DMS 273 (cell line): ENCODE measurements around the gene SLC13A4.

ENCODE experiments used
- DNase-seq: peaks from one replicate; lab custom pipeline; 2025; ENCODE audit not compliant: unreplicated experiment; lab: John Stamatoyannopoulos, UW

SLC13A4 gene

DNA sequence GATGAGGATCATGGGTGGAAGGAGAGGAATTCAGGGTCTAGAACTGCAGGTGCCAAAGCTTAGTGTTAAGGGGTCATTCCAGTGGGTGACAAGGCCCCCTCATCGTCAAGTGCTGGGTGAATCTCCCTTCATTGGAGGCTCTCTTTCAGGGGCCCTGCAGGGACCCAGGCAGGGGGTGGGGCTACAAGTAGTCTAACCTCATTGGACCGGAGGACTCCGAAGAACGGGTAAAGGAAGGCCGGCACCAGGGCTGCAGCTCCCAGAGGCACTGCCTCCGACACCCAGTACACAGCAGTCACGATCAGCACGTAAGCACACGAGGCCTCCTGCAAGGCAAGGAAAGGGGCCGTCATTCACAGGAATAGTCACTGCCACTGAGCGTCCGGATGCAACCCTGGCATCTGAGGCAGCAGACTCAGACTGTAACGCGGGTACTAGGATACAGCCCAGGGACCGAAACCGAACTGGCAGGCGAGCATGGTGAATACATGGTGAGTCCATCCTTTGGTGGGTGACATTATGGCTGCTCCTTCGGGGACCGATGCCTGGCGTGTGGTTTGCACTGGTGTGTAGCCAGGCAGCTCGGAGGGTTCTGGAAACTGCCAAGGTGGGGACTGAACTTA is 6.7 kb downstream of the SLC13A4 start:
- no peak for DNase-seq

DNA sequence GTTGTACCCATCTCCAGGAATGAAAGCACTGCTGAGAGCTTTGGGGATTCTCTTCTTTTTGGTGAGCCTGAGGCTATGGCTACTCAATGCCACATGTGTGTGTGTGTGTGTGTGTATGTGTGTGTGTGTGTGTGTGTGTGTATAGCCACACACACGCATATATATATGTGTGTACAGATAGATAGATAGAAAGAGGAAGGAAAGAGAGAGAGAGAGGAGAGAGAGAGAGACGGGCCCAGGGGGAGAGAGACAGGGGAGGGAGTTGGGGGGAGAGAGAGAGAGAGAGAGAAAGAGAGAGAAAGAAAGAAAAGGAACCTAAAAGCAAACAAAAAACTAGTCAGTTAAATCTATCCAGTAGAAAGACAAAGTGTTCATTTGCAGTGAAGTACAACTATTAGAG is 8.3 kb downstream of the SLC13A4 start:
- DNase-seq, result no peak

DNA sequence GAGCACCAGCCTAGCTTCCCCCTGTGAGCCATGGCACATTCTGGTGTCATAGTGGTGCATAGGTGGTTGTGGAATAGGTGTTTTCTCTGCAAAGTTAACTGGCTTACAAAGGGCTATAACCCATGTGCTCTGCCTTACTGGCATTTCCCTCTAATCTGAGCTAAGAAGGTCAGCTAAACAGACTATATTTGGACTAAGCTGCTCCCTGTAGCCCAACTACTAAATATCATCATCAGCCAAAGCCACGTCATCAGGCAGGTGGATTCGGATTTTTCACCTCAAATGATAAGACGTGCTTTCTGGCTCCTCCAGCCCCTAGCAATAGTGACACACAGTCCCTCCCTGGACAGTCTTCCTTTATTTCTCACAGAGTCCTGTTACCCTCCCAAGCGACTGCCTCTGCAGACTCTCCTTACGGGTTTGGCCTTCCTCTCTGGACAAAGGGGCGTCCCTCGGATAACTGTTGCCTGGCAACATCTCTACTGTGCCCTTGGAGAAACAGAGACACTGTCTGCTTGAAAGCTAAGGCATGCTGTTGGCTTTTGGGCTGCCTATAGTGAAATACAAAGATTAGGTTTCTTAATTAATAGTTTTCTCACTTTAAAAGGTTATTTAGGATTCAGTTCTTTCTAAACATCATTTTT is 9.1 kb downstream of the SLC13A4 start:
- DNase-seq, result peak; percentile 27

DNA sequence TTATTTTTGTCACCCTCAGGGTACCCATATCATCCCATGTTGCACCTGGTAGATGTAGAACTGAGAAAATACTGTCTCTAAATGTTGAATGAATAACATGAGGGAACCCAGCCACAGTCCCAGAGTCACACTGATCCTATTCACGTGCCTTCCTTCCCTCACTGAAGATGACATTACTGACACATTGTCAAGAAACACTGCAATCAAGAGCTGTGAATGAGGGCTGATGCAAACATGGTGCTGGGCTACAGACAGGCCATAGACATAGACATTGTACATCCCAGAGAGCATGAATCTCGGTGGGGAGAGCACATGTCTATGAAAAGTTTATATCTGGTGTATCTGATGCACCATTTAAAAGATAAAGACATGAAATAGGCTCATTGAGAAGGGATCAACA is 9.8 kb downstream of the SLC13A4 start:
- DNase-seq, result no peak

DNA sequence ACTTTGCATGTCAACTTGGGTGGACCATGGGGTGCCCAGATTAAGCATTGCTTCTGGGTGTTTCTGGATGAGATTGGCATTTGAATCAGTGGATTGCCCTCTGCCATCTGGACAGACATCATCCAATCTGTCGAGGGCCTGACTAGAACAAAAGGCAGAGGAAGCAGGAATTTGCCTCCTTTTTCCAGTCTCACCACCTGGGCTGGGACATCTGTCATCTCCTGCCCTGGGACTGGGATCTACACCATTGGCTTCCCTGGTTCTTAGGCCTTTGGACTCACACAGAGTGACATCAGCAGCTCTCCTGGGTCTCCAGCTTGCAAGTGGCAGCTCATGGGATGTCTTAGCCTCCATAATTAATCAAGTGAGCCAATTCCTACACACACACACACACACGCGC is 10.3 kb downstream of the SLC13A4 start:
- DNase-seq, result peak; percentile 88

DNA sequence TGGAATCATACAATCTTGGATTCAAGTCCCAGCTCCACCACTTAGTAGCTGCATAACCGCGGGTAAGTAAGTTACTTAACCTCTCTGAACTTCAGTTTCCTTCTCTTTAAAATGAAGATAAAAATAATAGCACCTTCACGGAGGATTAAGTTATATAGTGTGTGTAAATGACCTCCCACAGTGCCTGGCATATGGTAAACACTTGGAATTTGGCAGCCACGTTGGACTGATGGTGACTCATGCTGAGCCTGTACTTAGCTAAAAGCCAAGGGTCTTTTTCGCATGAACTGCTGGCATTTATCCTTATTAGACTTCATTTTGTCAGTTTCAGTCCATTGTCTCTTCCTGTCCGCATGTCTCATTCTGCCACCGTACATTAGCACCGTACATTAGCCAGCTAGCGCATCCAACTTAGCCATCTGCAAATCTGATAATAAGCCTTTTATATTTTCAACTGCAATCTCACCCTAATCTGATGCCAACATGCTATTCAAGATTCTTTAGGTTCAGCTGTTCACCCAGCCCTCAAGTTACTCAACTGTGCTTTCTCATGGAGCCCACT is 11.2 kb downstream of the SLC13A4 start:
- peak; percentile 97 for DNase-seq

DNA sequence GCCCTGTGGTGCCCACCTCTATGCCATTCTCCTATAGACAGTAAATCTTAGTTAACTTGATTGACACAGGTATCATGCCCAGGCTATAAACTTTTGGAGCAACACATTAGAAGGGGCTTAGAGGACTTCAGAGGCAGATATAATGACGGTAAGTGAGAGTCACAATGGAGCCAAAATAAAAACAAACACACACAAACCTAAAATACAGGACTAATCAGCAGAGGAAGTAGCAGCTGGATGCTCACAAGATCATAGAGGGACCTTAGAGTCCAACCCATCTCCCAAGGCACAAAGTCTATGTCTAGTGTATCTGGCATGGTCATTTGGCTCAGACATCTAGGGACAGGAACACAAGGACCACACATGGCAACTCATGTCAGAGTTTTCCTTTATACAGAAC is 12.3 kb downstream of the SLC13A4 start:
- no peak for DNase-seq

DNA sequence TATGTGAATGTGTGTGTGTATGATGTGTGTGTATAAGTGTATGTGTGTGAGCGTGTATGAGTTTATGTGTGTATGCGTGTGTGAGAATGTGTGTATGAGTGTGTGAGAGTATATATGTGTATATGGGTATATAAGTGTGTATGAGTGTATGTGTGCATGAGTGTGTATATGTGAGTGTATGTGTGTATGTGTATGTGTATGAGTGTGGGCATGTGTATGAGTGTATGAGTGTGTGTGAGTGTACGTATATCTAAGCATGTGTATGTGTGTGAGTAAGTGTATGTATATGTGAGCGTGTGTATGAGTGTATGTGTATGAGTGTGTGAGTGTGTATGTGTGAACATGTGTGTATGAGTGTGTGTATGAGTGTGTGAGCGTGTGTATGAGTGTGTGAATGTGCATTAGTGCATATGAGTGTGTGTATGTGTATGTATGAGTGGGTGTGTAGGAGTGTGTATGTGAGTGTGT is 12.9 kb downstream of the SLC13A4 start:
- no peak for DNase-seq

DNA sequence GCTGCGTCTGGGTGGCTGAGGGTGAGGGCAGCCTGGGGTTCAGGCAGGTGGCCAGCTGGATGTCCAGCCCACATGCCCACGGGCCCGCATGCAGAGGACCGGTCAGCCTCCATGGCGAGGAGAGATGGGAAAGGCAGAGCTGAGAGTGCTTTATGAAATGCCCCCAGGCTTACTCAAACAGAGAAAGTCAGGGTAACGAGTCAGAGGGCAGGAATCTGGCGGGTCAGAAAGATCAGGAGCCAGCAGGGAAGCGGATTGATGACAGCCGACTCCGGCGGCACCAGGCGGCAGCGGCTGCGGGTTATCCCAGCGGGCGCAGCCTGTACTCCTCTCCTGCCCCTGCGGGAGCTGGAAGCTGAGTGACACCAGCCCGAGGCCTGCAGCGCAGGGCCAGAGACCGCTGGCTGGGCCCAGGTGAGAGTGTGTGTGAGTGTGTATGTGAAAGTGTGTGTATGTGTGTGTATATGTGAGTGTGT is 13.4 kb downstream of the SLC13A4 start:
- peak; percentile 40 for DNase-seq

DNA sequence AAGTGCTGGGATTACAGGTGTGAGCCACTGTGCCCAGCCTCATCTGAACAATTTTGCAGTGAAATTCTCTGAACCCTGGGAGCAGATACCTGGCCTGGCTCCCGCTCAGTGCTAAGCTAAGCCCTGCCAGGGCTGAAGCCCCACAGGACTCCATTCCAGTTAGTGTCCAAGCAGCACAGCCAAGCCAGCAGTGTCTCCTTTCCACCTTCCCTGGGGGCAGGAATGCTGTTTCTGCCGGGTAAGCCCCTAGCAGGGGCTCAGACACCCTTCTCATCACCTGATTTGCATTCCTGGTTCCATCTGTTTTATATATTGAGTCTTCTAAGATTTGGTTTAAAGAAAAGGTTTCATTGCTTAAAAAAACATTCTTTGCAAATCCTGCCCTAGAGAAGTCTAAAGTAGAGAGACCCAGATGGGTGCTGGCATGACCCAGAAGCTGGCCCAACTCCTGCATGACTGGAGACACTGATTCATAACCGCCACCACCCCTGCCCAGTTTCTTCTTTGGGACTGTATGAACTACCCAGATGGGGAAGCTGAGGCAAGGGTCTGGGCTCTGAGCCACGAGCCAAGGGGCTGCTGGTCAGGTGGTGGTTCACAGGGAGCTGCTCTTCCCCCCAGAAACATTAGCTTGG is 14.0 kb downstream of the SLC13A4 start:
- no peak for DNase-seq

DNA sequence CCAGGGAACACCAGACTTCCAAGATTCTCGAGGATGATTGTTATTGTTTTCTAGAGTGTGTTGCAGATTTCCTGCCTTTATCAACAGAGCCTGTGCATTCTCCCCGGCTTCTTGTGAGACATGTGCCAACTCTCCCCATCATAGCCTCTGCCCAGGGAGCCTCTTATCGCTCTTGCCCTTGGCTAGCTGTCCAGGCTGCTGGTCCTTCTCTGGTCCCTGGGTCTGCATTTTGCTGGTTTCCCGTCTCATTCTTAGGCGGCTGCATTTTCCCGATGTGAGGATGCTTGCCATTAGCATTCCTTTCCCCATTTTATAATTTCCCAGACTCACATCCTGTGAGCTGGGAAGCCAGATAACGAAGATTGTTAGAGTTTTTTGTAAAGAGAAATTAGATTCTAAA is 15.2 kb downstream of the SLC13A4 start:
- no peak for DNase-seq

DNA sequence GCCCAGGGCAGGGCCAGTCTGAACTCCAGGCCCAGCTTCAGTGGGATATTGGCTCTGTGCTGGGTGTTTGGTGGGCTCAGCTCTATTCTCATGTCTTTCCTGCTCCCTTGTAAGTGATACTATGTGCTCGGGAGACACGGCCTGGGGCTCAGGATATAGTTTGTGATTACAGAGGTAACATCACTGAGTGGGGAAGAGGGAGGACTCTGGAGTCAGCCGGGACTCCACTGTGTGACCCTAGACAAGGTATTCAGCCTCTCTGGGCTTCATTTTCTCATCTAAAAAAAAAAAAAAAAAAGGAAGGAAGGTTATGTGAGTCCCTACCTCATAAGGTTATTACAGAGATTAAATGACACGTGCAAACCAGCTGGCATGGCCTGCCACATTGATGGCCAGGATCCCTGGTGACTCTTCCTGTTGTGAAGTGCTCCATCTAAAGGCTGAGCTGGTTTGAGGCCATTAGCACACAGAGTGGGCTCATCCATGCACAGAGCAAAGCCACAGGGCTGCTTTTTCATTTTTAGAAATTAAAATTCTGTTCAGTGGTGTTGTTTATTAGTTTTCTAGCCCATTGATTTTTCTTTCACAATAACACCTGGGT is 15.7 kb downstream of the SLC13A4 start:
- peak; percentile 35 for DNase-seq

DNA sequence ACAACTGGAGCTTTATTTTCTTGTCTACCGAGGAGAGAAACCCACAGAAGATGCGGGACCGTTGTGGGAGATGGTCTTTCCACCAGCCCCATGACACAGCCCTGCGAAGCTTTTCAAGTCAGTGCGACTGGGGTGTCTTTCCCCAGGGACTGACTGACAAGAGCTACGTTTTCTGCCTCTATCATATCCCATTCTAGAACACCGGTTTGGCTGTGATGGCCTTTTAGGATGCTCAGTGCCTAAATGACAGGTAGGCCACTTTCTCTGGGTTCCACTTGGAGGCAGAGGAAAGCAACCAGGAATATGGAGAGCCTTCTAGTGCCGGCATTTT is 16.9 kb downstream of the SLC13A4 start:
- no peak for DNase-seq

DNA sequence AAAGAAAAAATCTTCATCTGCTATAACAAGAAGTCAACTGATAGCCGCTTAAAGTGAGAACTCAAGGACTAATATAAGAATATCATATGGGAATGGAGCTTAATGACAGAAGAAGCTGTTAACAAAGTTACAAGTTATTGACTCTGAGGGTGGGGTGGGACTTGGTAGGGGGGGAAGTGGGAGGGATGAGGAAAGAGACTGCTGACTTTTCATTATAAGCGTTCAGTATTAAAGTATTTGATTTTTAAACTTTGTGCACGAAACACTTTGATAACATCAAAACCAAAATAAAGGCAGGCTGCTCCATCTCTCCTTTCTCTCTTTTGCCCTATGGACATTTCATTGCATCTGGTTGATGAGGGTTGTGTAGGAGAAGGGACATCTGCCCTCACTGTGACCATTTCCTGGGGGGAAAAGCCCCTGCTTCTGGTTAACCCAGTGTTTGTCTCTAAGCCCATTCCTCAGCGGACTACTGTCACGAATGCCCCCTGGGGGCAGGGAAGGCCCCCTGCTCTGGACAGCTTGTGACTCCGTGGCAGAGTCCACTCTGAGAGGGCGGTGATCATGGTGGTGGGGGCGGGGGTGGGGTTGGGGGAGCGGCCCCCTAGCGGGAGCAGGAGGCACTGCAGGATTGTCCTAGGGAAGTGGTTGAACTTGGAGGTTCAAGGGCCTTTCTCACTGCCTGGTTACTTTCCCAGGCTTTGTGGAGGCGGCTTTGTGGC is 17.4 kb downstream of the SLC13A4 start:
- peak; percentile 70 for DNase-seq

DNA sequence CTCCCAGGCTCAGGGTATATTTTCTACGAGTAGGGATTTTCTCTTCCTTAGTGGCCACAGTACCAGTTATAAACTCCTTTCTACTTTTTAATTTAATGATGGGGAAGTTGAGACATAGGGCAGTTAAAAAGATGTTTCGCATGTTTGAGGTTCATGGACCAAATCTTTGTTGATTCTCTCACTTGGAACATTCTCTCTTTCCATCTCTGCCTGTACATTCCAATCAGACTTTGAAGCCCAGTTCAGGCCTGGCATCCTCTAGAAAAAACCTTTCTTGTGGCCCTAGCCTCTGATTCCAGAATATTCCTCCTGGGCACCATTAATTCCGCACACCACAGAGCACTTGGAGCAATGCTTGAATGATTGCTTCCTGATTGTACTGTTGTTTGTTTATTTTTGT is 18.5 kb downstream of the SLC13A4 start:
- DNase-seq, result no peak

DNA sequence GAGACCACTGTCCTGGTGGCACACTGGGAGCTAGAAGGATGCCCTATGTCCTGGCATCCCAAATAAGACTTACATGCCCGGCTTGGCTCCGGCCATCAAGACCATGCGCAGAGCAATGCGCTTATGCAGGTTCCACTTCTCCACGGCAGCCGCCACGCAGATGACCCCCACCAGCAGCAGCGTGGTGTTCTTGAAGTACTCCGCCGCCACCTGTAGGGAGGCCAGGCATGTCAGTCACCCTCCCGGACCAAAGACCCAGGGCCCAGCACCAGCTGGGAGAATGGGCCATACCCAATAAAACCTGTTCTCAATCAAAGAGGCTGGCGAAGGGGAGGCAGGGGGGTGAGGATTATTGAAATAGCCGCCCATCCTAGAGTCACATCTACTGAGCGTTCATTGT is 19.9 kb downstream of the SLC13A4 start:
- peak; percentile 22 for DNase-seq

DNA sequence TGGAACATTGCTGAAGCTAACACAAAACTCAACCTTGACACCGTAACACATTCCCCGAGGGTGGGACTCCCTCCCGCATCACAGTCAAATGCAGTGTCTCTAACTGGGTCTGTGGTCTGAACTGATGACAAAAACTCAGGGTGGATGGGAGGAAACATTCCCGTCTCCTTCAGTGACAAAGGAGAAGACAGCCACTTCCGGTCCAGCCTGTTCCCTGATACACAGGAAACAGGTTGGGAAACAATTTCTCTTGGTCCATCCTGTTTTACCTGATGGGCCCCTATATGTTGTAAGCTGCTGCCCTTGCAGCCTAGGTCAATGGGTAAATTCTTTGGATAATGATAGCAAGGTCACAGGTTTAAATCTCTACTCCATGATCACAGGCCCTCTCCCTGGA is 20.4 kb downstream of the SLC13A4 start:
- DNase-seq, result no peak

DNA sequence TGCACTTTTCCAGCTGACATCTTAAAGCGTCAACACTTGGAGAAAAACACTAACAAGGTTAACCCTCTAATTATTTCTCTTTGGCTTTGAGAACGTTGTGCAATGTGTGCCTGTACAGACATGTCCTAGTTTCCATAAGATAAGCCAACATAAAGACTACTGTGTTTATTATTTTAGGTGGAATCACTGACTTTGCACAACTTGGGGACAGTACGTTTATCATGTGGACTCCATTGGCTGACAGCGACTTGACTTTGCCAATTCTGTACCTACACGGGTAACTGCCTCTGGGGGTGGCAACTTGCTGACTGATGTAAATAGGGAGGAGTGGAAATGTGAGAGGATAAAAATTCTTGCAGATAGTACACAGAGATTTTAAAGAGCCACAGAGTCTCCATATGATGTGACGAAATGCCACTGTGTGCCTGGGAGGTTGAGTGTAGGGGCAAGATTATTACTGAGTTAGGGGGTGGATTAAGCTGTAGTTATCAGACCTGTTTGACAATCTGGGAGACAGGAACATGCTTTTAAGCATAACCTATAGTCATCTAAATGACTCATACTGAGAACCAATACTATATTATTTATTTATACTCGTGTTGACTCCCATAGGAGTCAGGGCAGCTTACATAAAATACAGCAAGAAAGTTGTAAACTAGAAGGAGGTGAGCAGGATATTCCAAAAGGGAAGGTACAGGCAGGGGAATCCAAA is 21.0 kb downstream of the SLC13A4 start:
- no peak for DNase-seq

DNA sequence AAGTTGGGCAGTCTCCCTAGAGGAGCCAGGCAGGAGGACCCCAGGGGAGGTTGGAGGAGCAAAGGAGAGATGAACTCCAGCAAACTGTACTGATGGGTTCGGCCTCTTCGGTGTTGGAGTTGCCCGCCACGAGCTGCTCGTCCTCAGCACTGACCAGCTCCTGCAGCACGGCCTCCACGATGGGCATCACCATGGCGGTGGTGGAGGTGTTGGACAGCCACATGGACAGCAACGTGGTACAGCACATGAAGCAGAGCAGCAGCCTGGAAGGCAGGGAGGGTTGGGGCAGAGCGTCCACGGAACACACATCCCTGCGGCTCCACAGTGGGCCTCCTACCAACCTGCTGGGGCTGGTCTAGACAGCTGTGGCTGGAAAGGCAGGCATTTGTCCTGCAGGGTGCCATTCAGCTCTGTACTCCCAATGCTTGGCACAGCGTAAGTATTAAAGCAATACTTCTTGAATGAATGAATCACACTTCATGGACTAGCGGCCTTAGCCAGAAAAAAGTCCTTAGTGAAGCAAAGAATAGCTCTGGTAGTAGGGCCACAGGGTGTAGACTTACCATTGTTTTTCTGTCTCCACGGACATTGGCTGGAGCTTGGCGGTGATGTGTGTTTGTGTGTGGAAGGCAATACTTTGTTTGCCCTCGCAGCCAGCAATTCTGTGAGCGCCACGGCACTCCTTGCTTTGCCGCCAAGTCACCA is 21.8 kb downstream of the SLC13A4 start:
- DNase-seq, result no peak

DNA sequence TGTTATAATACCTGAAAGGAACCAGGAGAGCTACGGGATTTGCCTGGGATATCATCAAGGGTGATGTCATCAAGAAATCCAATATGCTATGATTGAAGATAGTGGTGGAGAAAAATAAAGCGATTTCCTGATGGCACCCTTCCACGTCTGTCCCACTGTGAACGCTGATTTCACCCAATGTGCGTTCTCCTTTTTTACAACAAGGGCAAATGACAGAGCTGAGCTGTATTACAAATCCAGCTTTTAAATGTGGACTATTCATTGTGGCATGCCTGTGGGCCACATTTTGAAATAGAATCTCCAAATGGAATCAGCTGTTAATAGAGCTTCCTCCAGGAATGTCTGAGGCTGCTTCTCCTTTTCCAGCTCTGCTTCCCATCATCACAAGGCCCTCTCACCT is 23.3 kb downstream of the SLC13A4 start:
- no peak for DNase-seq
